ENCODE measurements around the gene ZZZ3.
A peak's percentile ranks its signal among the peaks of the same experiment; 100 is the strongest.
"Not testable (repeated sequence)": the region's sequence is repeated elsewhere in the genome, so short reads cannot be mapped to it uniquely, and the experiment has no call there.

ZZZ3 gene

GRCh38 chr1:77682460-77683159, at the start of gene ZZZ3:
ZZZ3 (minus strand) TSS chr1:77682658; CDS start chr1:77633354, 49,304 bp downstream.
- DNase-seq (ENCODE audit: low read depth): peak; percentile 72

GRCh38 chr1:77732090-77732489, 49.6 kb upstream of the ZZZ3 start:
- DNase-seq (ENCODE audit: low read depth): no peak

- no peak for DNase-seq (ENCODE audit: low read depth)
Observed at GRCh38 chr1:77725706-77726105, 43.2 kb upstream of the ZZZ3 start.

- DNase-seq (ENCODE audit: low read depth): no peak
Observed at GRCh38 chr1:77718181-77718580, 35.7 kb upstream of the ZZZ3 start.

- no peak for DNase-seq (ENCODE audit: low read depth)
Observed at GRCh38 chr1:77716065-77716464, 33.6 kb upstream of the ZZZ3 start.

GRCh38 chr1:77709727-77710126, 27.3 kb upstream of the ZZZ3 start:
- no peak for DNase-seq (ENCODE audit: low read depth)

GRCh38 chr1:77706321-77706720, 23.9 kb upstream of the ZZZ3 start:
- no peak for DNase-seq (ENCODE audit: low read depth)

GRCh38 chr1:77704736-77705135, 22.3 kb upstream of the ZZZ3 start:
- DNase-seq (ENCODE audit: low read depth): no peak

- DNase-seq (ENCODE audit: low read depth): not testable (repeated sequence)
Observed at GRCh38 chr1:77699673-77700072, 17.2 kb upstream of the ZZZ3 start.

- DNase-seq (ENCODE audit: low read depth): no peak
Observed at GRCh38 chr1:77697441-77697840, 15.0 kb upstream of the ZZZ3 start.

GRCh38 chr1:77688939-77689338, 6.5 kb upstream of the ZZZ3 start:
- DNase-seq (ENCODE audit: low read depth): no peak

GRCh38 chr1:77687519-77687906, 5.1 kb upstream of the ZZZ3 start:
- no peak for DNase-seq (ENCODE audit: low read depth)

- DNase-seq (ENCODE audit: low read depth): no peak
Observed at GRCh38 chr1:77686796-77687518, 4.5 kb upstream of the ZZZ3 start.

- DNase-seq (ENCODE audit: low read depth): peak; percentile 78
Observed at GRCh38 chr1:77683160-77684148, 996 bp upstream of the ZZZ3 start.

- no peak for DNase-seq (ENCODE audit: low read depth)
Observed at GRCh38 chr1:77680173-77680572, 2.3 kb downstream of the ZZZ3 start.

GRCh38 chr1:77678660-77679610, 3.5 kb downstream of the ZZZ3 start:
- no peak for DNase-seq (ENCODE audit: low read depth)

GRCh38 chr1:77674807-77675206, 7.7 kb downstream of the ZZZ3 start:
- DNase-seq (ENCODE audit: low read depth): not testable (repeated sequence)

GRCh38 chr1:77673716-77674355, 8.6 kb downstream of the ZZZ3 start:
- DNase-seq (ENCODE audit: low read depth): no peak

- no peak for DNase-seq (ENCODE audit: low read depth)
Observed at GRCh38 chr1:77673030-77673429, 9.4 kb downstream of the ZZZ3 start.

GRCh38 chr1:77672374-77672773, 10.1 kb downstream of the ZZZ3 start:
- DNase-seq (ENCODE audit: low read depth): no peak

- DNase-seq (ENCODE audit: low read depth): no peak
Observed at GRCh38 chr1:77671836-77672235, 10.6 kb downstream of the ZZZ3 start.

Data from stimulated activated CD8-positive, alpha-beta memory T cell treated with anti-CD3 and anti-CD28 coated beads, Interleukin-7, amount 100 ng/mL, for 24 hours (primary cell).